GM23338 (cell line): Measurements from ENCODE around the gene ZNF609. TPM values are rescaled to one million over a fixed set of nuclear protein-coding genes. Genes with fewer than 3 reads are reported as not detected.

Experiments
- ATAC-seq: fragments of 200-7000 bp; cut with Tn5 transposase; 3 replicates; pipeline ENCODE4 v1.9.1; 2020
- DNase-seq: peaks from one replicate; pipeline ENCODE4 v3.0.0-alpha.2; 2015; ENCODE audit warnings: low spot score
- H2AFZ ChIP-seq: fragments of 200-600 bp; sonication (generic); 2 replicates; pipeline ENCODE4 v1.8.0; 2016; ENCODE audit warnings: antibody characterized with exemption, mild to moderate bottlenecking, moderate library complexity
- H3F3A ChIP-seq: fragments of 200-600 bp; sonication (generic); replicated peaks from 2 replicates; pipeline ENCODE4 v1.8.0; 2017; ENCODE audit warnings: antibody characterized with exemption, mixed run types, low read depth
- H3K27ac ChIP-seq: fragments of 200-600 bp; sonication (generic); 2 replicates; pipeline ENCODE4 v1.6.1; 2016; ENCODE audit warnings: low read depth
- H3K27me3 ChIP-seq: fragments of 200-600 bp; sonication (generic); 2 replicates; pipeline ENCODE4 v1.8.0; 2016; ENCODE audit warnings: mild to moderate bottlenecking, mixed run types, moderate library complexity; ENCODE audit not compliant: insufficient read depth
- H3K36me3 ChIP-seq: fragments of 200-600 bp; sonication (generic); 2 replicates; pipeline ENCODE4 v1.8.0; 2016; ENCODE audit warnings: mild to moderate bottlenecking; ENCODE audit not compliant: insufficient read depth
- H3K4me1 ChIP-seq: fragments of 200-600 bp; sonication (generic); 2 replicates; pipeline ENCODE4 v1.8.0; 2016; ENCODE audit warnings: mild to moderate bottlenecking, moderate library complexity; ENCODE audit not compliant: insufficient read depth
- H3K4me2 ChIP-seq: fragments of 200-600 bp; sonication (generic); 2 replicates; pipeline ENCODE4 v1.7.1; 2017; ENCODE audit warnings: mixed run types
- H3K4me3 ChIP-seq: fragments of 200-600 bp; sonication (generic); 2 replicates; pipeline ENCODE4 v1.6.1; 2016; ENCODE audit warnings: mixed run types
- H3K79me2 ChIP-seq: fragments of 200-600 bp; sonication (generic); replicated peaks from 2 replicates; pipeline ENCODE4 v1.8.0; 2017; ENCODE audit warnings: mild to moderate bottlenecking; ENCODE audit not compliant: insufficient read depth
- H3K9me2 ChIP-seq: fragments of 200-600 bp; sonication (generic); 2 replicates; pipeline ENCODE4 v1.8.0; 2017; ENCODE audit not compliant: insufficient read depth
- H4K20me1 ChIP-seq: fragments of 200-600 bp; sonication (generic); replicated peaks from 2 replicates; pipeline ENCODE4 v1.8.0; 2017; ENCODE audit warnings: mild to moderate bottlenecking; ENCODE audit not compliant: insufficient read depth
- H3K27ac Mint-ChIP-seq: 2 replicates; pipeline ENCODE4 v1.8.0; 2020; ENCODE audit warnings: inconsistent platforms, mild to moderate bottlenecking, moderate library complexity, mixed read lengths
- H3K27me3 Mint-ChIP-seq: 3 replicates; pipeline ENCODE4 v1.8.0; 2022; ENCODE audit warnings: low read depth, mild to moderate bottlenecking, moderate library complexity, mixed read lengths, inconsistent platforms; ENCODE audit not compliant: insufficient read depth, poor library complexity
- H3K36me3 Mint-ChIP-seq: 3 replicates; pipeline ENCODE4 v1.8.0; 2021; ENCODE audit warnings: low read depth, mild to moderate bottlenecking, inconsistent platforms, moderate library complexity, mixed read lengths
- H3K4me1 Mint-ChIP-seq: 3 replicates; pipeline ENCODE4 v1.8.0; 2020; ENCODE audit warnings: mild to moderate bottlenecking, inconsistent platforms, mixed read lengths
- H3K4me3 Mint-ChIP-seq: 3 replicates; pipeline ENCODE4 v1.8.0; 2021; ENCODE audit warnings: moderate library complexity, mild to moderate bottlenecking, inconsistent platforms, mixed read lengths
- H3K9me3 Mint-ChIP-seq: 3 replicates; pipeline ENCODE4 v1.8.0; 2020; ENCODE audit warnings: moderate library complexity, mild to moderate bottlenecking, inconsistent platforms, mixed read lengths
- CREB1 ChIP-seq: fragments of 250-450 bp; sonication (Bioruptor Pico); IDR thresholded peaks from 2 replicates; pipeline ENCODE4 v1.5.0; 2020; ENCODE audit warnings: low read depth, mild to moderate bottlenecking, moderate library complexity
- CTCF ChIP-seq, 2 experiments: fragments of 200-600 bp in 1 of 2; sonication (generic) in 1 of 2; conservative IDR thresholded peaks; 2 replicates each; pipeline versions ENCODE4 v1.5.1 to v1.6.1; 2016 to 2017; ENCODE audit warnings: antibody characterized with exemption in 2 of 2, low read depth in 2 of 2, mild to moderate bottlenecking in 2 of 2, moderate library complexity in 1 of 2
- ETS1 ChIP-seq: IDR thresholded peaks from 2 replicates; pipeline ENCODE4 v1.6.1; 2016; ENCODE audit warnings: antibody characterized with exemption
- EZH2 ChIP-seq: fragments of 200-600 bp; sonication (generic); IDR thresholded peaks from one replicate; pipeline ENCODE4 v1.8.0; 2017; ENCODE audit warnings: antibody characterized with exemption, mild to moderate bottlenecking, low read depth; ENCODE audit not compliant: unreplicated experiment
- EZH2phosphoT487 ChIP-seq: fragments of 200-600 bp; sonication (generic); IDR thresholded peaks from one replicate; pipeline ENCODE4 v1.8.1; 2018; ENCODE audit warnings: antibody characterized with exemption; ENCODE audit not compliant: unreplicated experiment
- JUNB ChIP-seq: IDR thresholded peaks from one replicate; pipeline ENCODE4 v1.6.1; 2016; ENCODE audit warnings: antibody characterized with exemption; ENCODE audit not compliant: unreplicated experiment
- NANOG ChIP-seq: IDR thresholded peaks from 2 replicates; pipeline ENCODE4 v1.6.1; 2016; ENCODE audit warnings: antibody characterized with exemption, borderline replicate concordance
- POLR2AphosphoS5 ChIP-seq: IDR thresholded peaks from 2 replicates; pipeline ENCODE4 v1.6.1; 2016; ENCODE audit warnings: antibody characterized with exemption, low read depth
- REST ChIP-seq: IDR thresholded peaks from one replicate; pipeline ENCODE4 v1.6.1; 2018; ENCODE audit warnings: antibody characterized with exemption; ENCODE audit not compliant: unreplicated experiment
- STAT1 ChIP-seq: IDR thresholded peaks from one replicate; pipeline ENCODE4 v1.6.1; 2016; ENCODE audit warnings: antibody characterized with exemption; ENCODE audit not compliant: unreplicated experiment
- ZNF114 ChIP-seq: fragments of 250-450 bp; sonication (Bioruptor Pico); IDR thresholded peaks from 2 replicates; pipeline ENCODE4 v1.5.0; 2020; ENCODE audit warnings: mild to moderate bottlenecking, moderate library complexity
- ZNF331 ChIP-seq: fragments of 250-450 bp; sonication (Bioruptor Pico); IDR thresholded peaks from 2 replicates; pipeline ENCODE4 v1.5.0; 2020; ENCODE audit warnings: low read depth, mild to moderate bottlenecking, moderate library complexity
- ZNF462 ChIP-seq: fragments of 250-450 bp; sonication (Bioruptor Pico); IDR thresholded peaks from 2 replicates; pipeline ENCODE4 v1.5.0; 2020; ENCODE audit warnings: mild to moderate bottlenecking, moderate library complexity
- polyA plus RNA-seq: library from polyadenylated mRNA; unstranded; fragments of >200 nt; fragmentation: Nextera tagmentation; extraction: Ambion mirVana; gene quantifications from 2 replicates; pipeline ENCODE4 v1.2.1, GENCODE V29; 2016
- total RNA-seq: library from RNA; depleted of rRNA; stranded (reverse); fragments of >200 nt; shearing (Covaris generic); gene quantifications from 2 replicates; pipeline ENCODE4 v1.2.3, GENCODE V29; 2014

ZNF609 gene
- total and polyA plus RNA-seq, 2 experiments from 2014 or later, result 26.4 to 40.2 TPM

- H3K4me1 Mint-ChIP-seq, result peaks cover 74% of the 10 kb centered on the region
- no peaks in the 10 kb centered on the region for H3K9me2 ChIP-seq
- peaks cover 40% of the 10 kb centered on the region for H3K4me1 ChIP-seq
- ATAC-seq, result no peak
- H3K27ac ChIP-seq, result peak overlapping the region; percentile 79; the same call in 1 of the 2 replicates
- peaks cover 98% of the 10 kb centered on the region for H3K36me3 Mint-ChIP-seq
- no peak overlapping the region for H3K4me3 Mint-ChIP-seq
- H3K4me2 ChIP-seq, result no peak overlapping the region
- peaks cover 76% of the 10 kb centered on the region for H3F3A ChIP-seq
- peaks cover 94% of the 10 kb centered on the region for H4K20me1 ChIP-seq
- H3K36me3 ChIP-seq, result peaks cover 76% of the 10 kb centered on the region
- no peak for DNase-seq
- peaks cover 27% of the 10 kb centered on the region for H3K27me3 Mint-ChIP-seq
- H2AFZ ChIP-seq, result no peak overlapping the region
- no peaks in the 10 kb centered on the region for H3K9me3 Mint-ChIP-seq
- peak overlapping the region; percentile 57 for H3K27ac Mint-ChIP-seq
- TF ChIP-seq ZNF114 (CRISPR knock-in tag), result no peak
- no peak for TF ChIP-seq ZNF331 (CRISPR knock-in tag)
- no peak for TF ChIP-seq ETS1
- TF ChIP-seq REST, result no peak
- no peak for TF ChIP-seq EZH2
- no peak for TF ChIP-seq JUNB
- no peak for TF ChIP-seq CREB1 (CRISPR knock-in tag)
- TF ChIP-seq CTCF (conservative IDR thresholded peaks at IDR 0.05; ENCODE audit: low read depth in 2 of 2), result no peak
- no peak for TF ChIP-seq STAT1
- TF ChIP-seq POLR2AphosphoS5, result no peak
- no peak for TF ChIP-seq EZH2phosphoT487
- TF ChIP-seq ZNF462 (CRISPR knock-in tag), result no peak
- TF ChIP-seq NANOG, result no peak
- H3K4me3 ChIP-seq, result no peak overlapping the region
- H3K79me2 ChIP-seq, result peaks cover 78% of the 10 kb centered on the region
- no peaks in the 10 kb centered on the region for H3K27me3 ChIP-seq
These were observed 232.8 kb downstream of the ZNF609 start for GRCh38 chr15:64693134-64693533.
